BLaER1 treated with 17β-estradiol and CSF1 and Interleukin-3, amounts not matched to agents 10 nM and 100 nM (cell line): ENCODE results near the gene PCGF3.
"Not testable (repeated sequence)": the region's sequence is repeated elsewhere in the genome, so short reads cannot be mapped to it uniquely, and the experiment has no call there.

Experiments used
- H3K27ac ChIP-seq, 11 experiments: shearing (Covaris generic); formaldehyde crosslinking; 2 replicates each; pipeline ENCODE4 v1.8.1; 2022
- H3K27me3 ChIP-seq, 11 experiments: shearing (Covaris generic); formaldehyde crosslinking; 2 replicates each; pipeline ENCODE4 v1.8.1; 2022
- H3K36me3 ChIP-seq, 11 experiments: shearing (Covaris generic); formaldehyde crosslinking; 2 replicates each; pipeline ENCODE4 v1.8.1; 2022
- H3K4me1 ChIP-seq, 10 experiments: shearing (Covaris generic); formaldehyde crosslinking; 2 replicates each; pipeline ENCODE4 v1.8.1; 2022
- H3K4me2 ChIP-seq, 11 experiments: shearing (Covaris generic); formaldehyde crosslinking; 2 replicates each; pipeline ENCODE4 v1.8.1; 2022
- H3K4me3 ChIP-seq, 10 experiments: shearing (Covaris generic); formaldehyde crosslinking; 2 replicates each; pipeline ENCODE4 v1.8.1; 2022
- H3K9ac ChIP-seq, 11 experiments: shearing (Covaris generic); formaldehyde crosslinking; 2 replicates each; pipeline ENCODE4 v1.8.1; 2022
- H3K9me3 ChIP-seq, 11 experiments: shearing (Covaris generic); formaldehyde crosslinking; replicated peaks in 1 of 11; 2 replicates each; pipeline ENCODE4 v1.8.1; 2022
- H4K20me1 ChIP-seq, 11 experiments: shearing (Covaris generic); formaldehyde crosslinking; 2 replicates each; pipeline ENCODE4 v1.8.1; 2022
- Cebpa-rat ChIP-seq, 11 experiments: shearing (Covaris generic); IDR thresholded peaks; 2 replicates each; pipeline ENCODE4 v1.8.1; 2022

PCGF3 gene

DNA sequence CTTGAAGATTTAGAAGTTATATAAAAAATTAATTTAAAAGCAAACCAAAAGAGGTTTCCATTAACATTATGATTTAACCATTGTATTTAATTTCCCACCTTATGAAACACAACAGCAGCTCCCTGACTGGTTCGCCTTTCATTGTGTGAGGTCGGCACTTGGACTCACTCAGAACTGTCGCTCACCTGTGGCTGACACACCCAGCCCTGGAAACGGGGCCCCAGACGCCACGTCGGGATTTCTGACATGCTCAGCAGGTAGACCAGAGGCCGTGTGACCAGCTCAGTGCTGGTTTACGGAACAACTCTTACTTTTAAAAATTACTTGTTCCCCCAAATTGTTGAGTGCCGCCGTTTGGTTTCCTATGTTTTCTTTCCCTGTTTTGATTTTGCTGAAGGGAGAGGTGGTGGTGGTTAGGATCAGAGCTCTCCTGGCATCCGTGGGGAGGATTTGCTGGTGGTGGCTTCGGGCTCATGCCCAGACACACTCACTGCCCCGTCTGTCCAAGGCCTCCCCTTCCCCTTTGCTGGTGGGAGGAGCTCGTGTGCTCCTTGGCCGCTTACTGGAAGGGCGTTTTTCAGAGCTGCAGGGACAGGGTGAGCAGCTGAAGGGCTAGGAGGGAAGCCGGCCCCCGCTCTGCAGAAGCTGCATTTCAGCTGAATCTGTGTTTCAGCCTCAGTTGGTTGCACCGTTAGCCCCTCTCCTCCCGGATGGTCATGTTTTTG, 61.1 kb downstream of the PCGF3 start:
- Histone ChIP-seq H3K9ac (peak overlapping the region in 2 of 11 experiments; percentile 9 to 31; a peak in 1 of 22 replicates), H4K20me1 (peaks cover 100% of the 10 kb centered on the region in 11 experiments), H3K27ac (peak overlapping the region in 3 of 11 experiments; percentile 7 to 75 (median 50); a peak in 4 of 22 replicates), H3K36me3 (peaks cover 96 to 100% (median 99%) of the 10 kb centered on the region in 11 experiments), H3K4me1 (peaks cover 18 to 40% (median 25%) of the 10 kb centered on the region in 10 experiments), H3K4me2 (no peak overlapping the region; a peak in 1 of 22 replicates), H3K27me3 (no peaks in the 10 kb centered on the region), H3K9me3 (no peaks in the 10 kb centered on the region), H3K4me3 (no peak overlapping the region)
- no peak for TF ChIP-seq Cebpa-rat (IDR thresholded peaks at IDR 0.05)

DNA sequence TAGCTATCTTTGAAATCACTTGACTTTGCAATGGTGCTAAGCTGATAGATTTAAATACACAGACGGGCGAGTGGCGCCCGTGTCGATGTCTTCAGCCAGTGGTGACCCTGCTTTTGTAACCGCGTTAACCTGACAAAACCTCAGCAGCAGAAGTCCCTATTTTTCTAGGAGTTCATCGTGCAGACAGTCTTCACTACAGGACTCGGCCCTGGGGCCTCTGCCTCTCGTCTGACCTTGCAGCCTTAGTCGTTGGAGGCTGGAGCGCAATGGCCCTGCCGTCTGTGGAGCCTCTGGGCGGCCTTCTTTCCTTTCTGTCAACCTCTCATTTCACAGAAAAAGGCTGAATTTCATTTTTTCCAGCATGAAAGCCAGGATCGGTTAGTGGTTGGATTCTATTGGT, 62.4 kb downstream of the PCGF3 start:
- Histone ChIP-seq H3K36me3 (peaks cover 91 to 98% (median 94%) of the 10 kb centered on the region in 11 experiments), H3K9ac (no peak overlapping the region), H3K4me1 (peaks cover 18 to 47% (median 30%) of the 10 kb centered on the region in 10 experiments), H3K9me3 (no peaks in the 10 kb centered on the region), H3K4me2 (no peak overlapping the region), H3K27me3 (no peaks in the 10 kb centered on the region), H3K4me3 (no peak overlapping the region), H3K27ac (no peak overlapping the region), H4K20me1 (peaks cover 98 to 100% (median 100%) of the 10 kb centered on the region in 11 experiments)
- no peak for TF ChIP-seq Cebpa-rat (IDR thresholded peaks at IDR 0.05)

DNA sequence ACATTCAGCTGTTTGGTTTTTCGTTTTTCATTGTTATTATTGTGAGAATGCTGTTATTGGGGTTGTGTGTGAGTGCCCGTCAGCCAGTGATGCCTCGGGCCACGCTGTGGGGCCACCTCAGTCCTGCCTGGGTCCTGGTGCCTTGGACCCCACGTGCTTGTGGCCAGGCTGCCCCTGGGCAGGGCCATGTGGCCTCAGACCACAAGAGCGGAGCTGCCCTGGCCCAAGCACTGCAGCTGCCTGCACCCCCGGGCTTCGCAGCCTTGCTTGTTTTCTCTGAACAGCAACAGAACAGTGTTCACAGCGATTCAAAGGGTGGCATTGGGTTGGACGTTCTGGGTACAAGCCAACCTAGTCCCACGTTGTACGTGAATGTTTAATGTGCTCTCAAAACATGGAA, 63.4 kb downstream of the PCGF3 start:
- H3K4me1 ChIP-seq = peaks cover 18 to 54% (median 34%) of the 10 kb centered on the region in 10 experiments
- H3K4me3 ChIP-seq = no peak overlapping the region
- no peaks in the 10 kb centered on the region for H3K27me3 ChIP-seq
- no peaks in the 10 kb centered on the region for H3K9me3 ChIP-seq
- H3K27ac ChIP-seq = 0 out of 22 replicates have a peak overlapping the region, but pooled peaks of 1 of the 11 experiments have one; percentile 15
- H4K20me1 ChIP-seq = peaks cover 98 to 100% (median 100%) of the 10 kb centered on the region in 11 experiments
- H3K9ac ChIP-seq = peak overlapping the region in 2 of 11 experiments; percentile 23 to 42; a peak in 1 of 22 replicates
- no peak overlapping the region for H3K4me2 ChIP-seq
- peaks cover 85 to 98% (median 93%) of the 10 kb centered on the region in 11 experiments for H3K36me3 ChIP-seq
- TF ChIP-seq Cebpa-rat (IDR thresholded peaks at IDR 0.05) = no peak

DNA sequence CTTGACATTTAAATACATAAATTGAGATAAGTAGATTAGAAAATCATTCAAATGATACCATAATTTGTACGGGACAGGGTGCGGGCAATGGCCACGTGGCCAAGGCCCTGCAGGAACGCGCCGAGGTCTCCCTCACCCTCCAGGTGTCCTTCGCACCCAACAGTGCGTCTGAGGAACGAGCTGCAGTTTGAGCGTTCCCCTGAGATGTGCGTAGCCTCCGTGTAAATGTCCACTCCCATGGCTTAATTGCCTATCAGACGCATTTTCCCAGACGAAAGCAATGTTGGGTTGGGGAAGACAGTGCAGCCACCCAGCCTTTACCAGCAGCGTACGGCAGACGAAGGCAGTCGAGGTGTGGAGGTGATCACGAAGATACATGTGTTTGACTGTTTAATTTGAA, 63.9 kb downstream of the PCGF3 start:
- H3K9ac ChIP-seq = no peak overlapping the region
- no peak for TF ChIP-seq Cebpa-rat (IDR thresholded peaks at IDR 0.05)
- peaks cover 16 to 52% (median 31%) of the 10 kb centered on the region in 10 experiments for H3K4me1 ChIP-seq
- no peak overlapping the region for H3K27ac ChIP-seq
- no peak overlapping the region for H3K4me3 ChIP-seq
- no peaks in the 10 kb centered on the region for H3K27me3 ChIP-seq
- H3K36me3 ChIP-seq = peaks cover 84 to 98% (median 93%) of the 10 kb centered on the region in 11 experiments
- no peak overlapping the region for H3K4me2 ChIP-seq
- peaks cover 0 to 4% (median 2%) of the 10 kb centered on the region in 11 experiments; a peak in 13 of 22 replicates for H3K9me3 ChIP-seq
- H4K20me1 ChIP-seq = peaks cover 98 to 100% (median 100%) of the 10 kb centered on the region in 11 experiments

DNA sequence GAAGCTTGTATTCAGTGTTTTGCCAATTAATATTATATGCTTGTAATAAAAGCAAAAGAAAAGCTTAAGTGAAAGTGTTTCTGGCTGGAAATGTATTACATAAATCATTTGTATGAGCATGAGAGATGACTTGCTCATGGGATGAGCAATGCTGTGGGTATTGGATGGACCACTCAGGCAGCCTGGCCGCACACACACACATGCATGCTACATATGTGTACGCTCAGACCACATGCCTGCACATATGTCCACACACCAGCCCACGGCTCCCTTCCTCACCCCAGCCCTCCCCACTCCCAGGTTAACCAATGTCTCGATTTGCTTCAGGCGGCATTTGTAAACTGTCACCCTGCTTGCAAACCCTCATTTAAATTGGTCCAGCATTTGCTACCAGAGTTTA, 64.4 kb downstream of the PCGF3 start:
- no peaks in the 10 kb centered on the region for H3K27me3 ChIP-seq
- peaks cover 84 to 98% (median 93%) of the 10 kb centered on the region in 11 experiments for H3K36me3 ChIP-seq

DNA sequence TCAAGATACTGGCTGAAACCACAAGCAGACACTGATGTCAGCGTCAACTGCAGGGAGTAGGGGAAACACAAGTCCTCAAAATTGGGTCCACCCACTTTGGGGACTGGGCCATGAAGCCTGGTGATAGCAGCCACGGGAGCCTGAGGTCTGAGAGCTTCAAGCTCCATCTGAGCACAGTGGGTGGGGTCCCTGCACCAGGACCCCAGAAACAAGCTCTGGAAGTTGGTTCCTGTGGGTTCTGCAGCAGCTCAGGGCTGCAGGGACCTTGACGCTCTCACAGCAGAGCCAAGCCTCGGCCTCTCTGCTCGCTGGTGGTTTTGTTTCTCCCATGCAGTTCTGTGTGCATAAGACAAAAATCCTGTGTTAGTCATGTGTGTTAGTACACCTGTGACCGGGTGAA, 65.8 kb downstream of the PCGF3 start:
- H3K9me3 ChIP-seq = peaks cover 0 to 22% (median 17%) of the 10 kb centered on the region in 11 experiments; a peak in 14 of 22 replicates
- TF ChIP-seq Cebpa-rat (IDR thresholded peaks at IDR 0.05) = no peak
- no peak overlapping the region for H3K4me2 ChIP-seq
- peaks cover 0 to 33% (median 15%) of the 10 kb centered on the region in 10 experiments; a peak in 15 of 20 replicates for H3K4me1 ChIP-seq
- H3K9ac ChIP-seq = peak overlapping the region in 2 of 11 experiments; percentile 7; a peak in 2 of 22 replicates
- H3K27ac ChIP-seq = no peak overlapping the region
- H3K4me3 ChIP-seq = no peak overlapping the region
- no peaks in the 10 kb centered on the region for H3K27me3 ChIP-seq
- H3K36me3 ChIP-seq = peaks cover 84 to 98% (median 94%) of the 10 kb centered on the region in 11 experiments
- H4K20me1 ChIP-seq = peaks cover 86 to 100% (median 100%) of the 10 kb centered on the region in 11 experiments

More for the DNA sequence above, 64.4 kb downstream of the PCGF3 start:
- Histone ChIP-seq H3K4me1 (peaks cover 11 to 47% (median 27%) of the 10 kb centered on the region in 10 experiments), H3K9me3 (peaks cover 0 to 9% (median 8%) of the 10 kb centered on the region in 11 experiments; a peak in 14 of 22 replicates), H3K9ac (no peak overlapping the region), H4K20me1 (peaks cover 98 to 100% (median 100%) of the 10 kb centered on the region in 11 experiments), H3K27ac (no peak overlapping the region), H3K4me2 (no peak overlapping the region), H3K4me3 (no peak overlapping the region)
- no peak for TF ChIP-seq Cebpa-rat (IDR thresholded peaks at IDR 0.05)

DNA sequence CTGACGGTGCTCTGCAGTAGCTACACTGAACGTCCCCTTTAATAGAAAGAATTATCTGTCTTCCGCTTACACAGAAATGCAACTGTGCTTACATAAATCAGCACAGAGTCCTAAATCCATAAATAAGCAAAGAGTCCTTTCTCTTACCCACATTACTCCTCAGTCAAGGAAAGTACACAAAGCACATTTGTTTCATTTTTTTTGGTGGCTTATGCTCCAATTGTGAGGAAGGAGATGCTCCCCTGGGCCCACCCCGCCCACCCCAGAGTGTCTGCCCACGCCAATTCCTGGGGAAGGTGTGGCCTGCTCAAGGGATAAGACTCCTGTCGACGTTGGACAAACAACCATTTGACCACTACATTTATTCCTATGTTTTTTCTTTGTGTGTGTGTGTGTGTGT, 66.5 kb downstream of the PCGF3 start:
- peaks cover 79 to 100% (median 100%) of the 10 kb centered on the region in 11 experiments for H4K20me1 ChIP-seq
- H3K4me3 ChIP-seq = no peak overlapping the region
- H3K9me3 ChIP-seq = peaks cover 0 to 23% (median 19%) of the 10 kb centered on the region in 11 experiments; a peak in 14 of 22 replicates
- no peak for TF ChIP-seq Cebpa-rat (IDR thresholded peaks at IDR 0.05)
- no peak overlapping the region for H3K4me2 ChIP-seq
- peak overlapping the region in 2 of 11 experiments; percentile 7; a peak in 2 of 22 replicates for H3K9ac ChIP-seq
- H3K4me1 ChIP-seq = peaks cover 0 to 26% (median 16%) of the 10 kb centered on the region in 10 experiments; a peak in 15 of 20 replicates
- H3K27ac ChIP-seq = no peak overlapping the region
- peaks cover 84 to 98% (median 94%) of the 10 kb centered on the region in 11 experiments for H3K36me3 ChIP-seq
- H3K27me3 ChIP-seq = no peaks in the 10 kb centered on the region

DNA sequence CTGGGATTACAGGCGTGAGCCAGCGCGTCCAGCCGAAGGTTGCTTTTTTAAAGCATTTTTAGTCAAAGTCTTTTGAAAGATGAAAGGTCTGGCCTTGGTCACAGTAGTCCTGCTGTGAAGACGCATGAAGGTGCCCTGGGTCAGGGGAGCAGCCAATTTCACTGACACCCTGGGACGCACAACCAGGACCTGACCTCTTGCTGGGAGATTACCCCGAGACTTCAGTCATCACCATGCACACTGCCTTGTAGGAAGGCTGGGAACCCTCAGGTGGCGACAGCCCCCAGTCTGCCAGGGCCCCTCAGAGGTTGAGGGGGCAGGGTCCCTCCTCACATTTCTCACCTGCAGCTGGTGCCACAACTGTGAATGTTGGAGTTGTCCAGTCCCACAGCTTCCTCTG, 67.1 kb downstream of the PCGF3 start:
- H3K27ac ChIP-seq = no peak overlapping the region
- no peak overlapping the region; a peak in 1 of 22 replicates for H3K4me2 ChIP-seq
- H3K36me3 ChIP-seq = peaks cover 84 to 98% (median 94%) of the 10 kb centered on the region in 11 experiments
- H3K4me3 ChIP-seq = no peak overlapping the region
- H3K27me3 ChIP-seq = no peaks in the 10 kb centered on the region
- H3K9ac ChIP-seq = peak overlapping the region in 2 of 11 experiments; percentile 17 to 26; a peak in 2 of 22 replicates
- no peak for TF ChIP-seq Cebpa-rat (IDR thresholded peaks at IDR 0.05)
- peaks cover 0 to 29% (median 19%) of the 10 kb centered on the region in 11 experiments; a peak in 14 of 22 replicates for H3K9me3 ChIP-seq
- H4K20me1 ChIP-seq = peaks cover 73 to 100% (median 100%) of the 10 kb centered on the region in 11 experiments
- H3K4me1 ChIP-seq = peaks cover 0 to 24% (median 16%) of the 10 kb centered on the region in 10 experiments; a peak in 14 of 20 replicates

DNA sequence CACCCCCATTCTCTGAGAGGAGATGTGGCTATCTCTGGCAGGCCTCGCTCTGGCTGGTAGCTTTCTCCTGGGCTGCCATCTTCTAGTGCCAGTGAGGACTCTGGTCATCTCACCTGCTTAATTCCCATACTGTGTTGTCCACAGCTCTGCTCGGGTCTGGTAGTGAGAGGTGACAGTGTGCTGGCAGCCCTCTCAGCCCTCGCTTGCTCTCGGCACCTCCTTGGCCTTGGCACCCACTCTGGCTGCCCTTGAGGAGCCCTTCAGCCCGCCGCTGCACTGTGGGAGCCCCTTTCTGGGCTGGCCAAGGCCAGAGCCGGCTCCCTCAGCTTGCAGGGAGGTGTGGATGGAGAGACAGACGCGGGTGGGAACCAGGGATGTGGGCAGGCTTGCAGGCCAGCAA, 67.6 kb downstream of the PCGF3 start:
- peaks cover 68 to 100% (median 100%) of the 10 kb centered on the region in 11 experiments for H4K20me1 ChIP-seq
- TF ChIP-seq Cebpa-rat (IDR thresholded peaks at IDR 0.05) = no peak
- H3K36me3 ChIP-seq = peaks cover 84 to 98% (median 94%) of the 10 kb centered on the region in 11 experiments

DNA sequence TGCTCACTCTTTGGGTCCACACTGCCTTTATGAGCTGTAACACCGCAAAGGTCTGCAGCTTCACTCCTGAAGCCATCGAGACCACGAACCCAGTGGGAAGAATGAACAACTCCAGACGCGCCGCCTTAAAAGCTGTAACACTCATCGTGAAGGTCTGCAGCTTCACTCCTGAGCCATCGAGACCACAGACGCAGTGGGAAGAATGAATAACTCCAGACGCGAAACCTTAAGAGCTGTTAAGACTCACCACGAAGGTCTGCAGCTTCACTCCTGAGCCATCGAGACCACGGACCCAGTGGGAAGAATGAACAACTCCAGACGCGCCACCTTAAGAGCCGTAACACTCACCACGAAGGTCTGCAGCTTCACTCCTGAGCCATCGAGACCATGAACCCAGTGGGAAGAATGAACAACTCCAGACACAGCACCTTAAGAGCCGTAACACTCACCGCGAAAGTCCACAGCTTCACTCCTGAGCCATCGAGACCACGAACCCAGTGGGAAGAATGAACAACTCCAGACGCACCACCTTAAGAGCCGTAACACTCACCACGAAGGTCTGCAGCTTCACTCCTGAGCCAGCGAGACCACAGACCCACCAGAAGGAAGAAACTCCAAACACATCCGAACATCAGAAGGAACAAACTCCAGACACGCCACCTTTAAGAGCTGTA, 68.9 kb downstream of the PCGF3 start:
- H3K4me3 ChIP-seq, H3K27ac ChIP-seq, H3K4me2 ChIP-seq, H3K27me3 ChIP-seq, H3K9ac ChIP-seq: not testable (repeated sequence)
- Histone ChIP-seq H3K4me1 (peaks cover 2 to 28% (median 21%) of the 10 kb centered on the region in 10 experiments; a peak in 19 of 20 replicates), H3K36me3 (peaks cover 84 to 98% (median 95%) of the 10 kb centered on the region in 11 experiments), H4K20me1 (peaks cover 58 to 100% (median 99%) of the 10 kb centered on the region in 11 experiments), H3K9me3 (peaks cover 0 to 29% (median 19%) of the 10 kb centered on the region in 11 experiments; a peak in 14 of 22 replicates)

More for the DNA sequence above, 67.6 kb downstream of the PCGF3 start:
- Histone ChIP-seq H3K27ac (no peak overlapping the region), H3K9ac (peak overlapping the region in 2 of 11 experiments; percentile 17 to 26; a peak in 1 of 22 replicates), H3K4me1 (peaks cover 0 to 25% (median 16%) of the 10 kb centered on the region in 10 experiments; a peak in 14 of 20 replicates), H3K4me2 (no peak overlapping the region; a peak in 1 of 22 replicates), H3K27me3 (no peaks in the 10 kb centered on the region), H3K4me3 (no peak overlapping the region), H3K9me3 (peaks cover 0 to 29% (median 19%) of the 10 kb centered on the region in 11 experiments; a peak in 14 of 22 replicates)

DNA sequence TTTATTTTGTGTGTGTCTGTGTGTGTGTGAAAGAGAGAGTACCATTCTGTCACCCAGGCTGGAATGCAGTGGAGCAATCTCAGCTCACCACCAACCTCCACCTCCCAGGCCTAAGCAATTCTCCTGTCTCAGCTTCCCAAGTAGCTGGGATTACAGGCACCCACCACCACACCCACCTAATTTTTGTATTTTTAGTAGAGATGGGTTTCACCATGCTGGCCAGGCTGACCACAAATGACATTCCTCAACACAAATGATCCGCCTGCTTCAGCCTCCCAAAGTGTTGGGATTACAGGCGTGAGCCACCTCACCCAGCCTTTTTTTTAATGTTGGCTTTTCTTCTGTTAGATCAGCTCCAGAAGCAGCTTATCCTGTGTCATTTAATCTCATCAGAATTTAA, 69.9 kb downstream of the PCGF3 start:
- not testable (repeated sequence) for H3K27ac ChIP-seq, H3K27me3 ChIP-seq, H3K9ac ChIP-seq, H3K4me3 ChIP-seq, H3K4me2 ChIP-seq
- H4K20me1 ChIP-seq = peaks cover 54 to 100% (median 97%) of the 10 kb centered on the region in 11 experiments
- peaks cover 0 to 29% (median 19%) of the 10 kb centered on the region in 11 experiments; a peak in 14 of 22 replicates for H3K9me3 ChIP-seq
- H3K36me3 ChIP-seq = peaks cover 84 to 97% (median 94%) of the 10 kb centered on the region in 11 experiments
- peaks cover 12 to 34% (median 29%) of the 10 kb centered on the region in 10 experiments for H3K4me1 ChIP-seq
